ENCODE data around the gene KATNA1. TPM values are rescaled to one million over a fixed set of nuclear protein-coding genes. Genes with fewer than 3 reads are reported as not detected.
A peak's percentile ranks its signal among the peaks of the same experiment; 100 is the strongest.
"Not testable (repeated sequence)": the region's sequence is repeated elsewhere in the genome, so short reads cannot be mapped to it uniquely, and the experiment has no call there.

Gene KATNA1
- polyA plus RNA-seq (2012; ENCODE audit: missing spikeins): 18.9 TPM

- peak; percentile 98 for FAIRE-seq
- peak; percentile 92 for DNase-seq (ENCODE audit: insufficient read length)
- TF ChIP-seq TAF1 (IDR thresholded peaks at IDR 0.05; ENCODE audit: borderline replicate concordance, low read depth, low read length): peak; percentile 80
- TF ChIP-seq POLR2A (IDR thresholded peaks at IDR 0.05; ENCODE audit: low read depth, low read length): peak; percentile 95
- peak; percentile 87 for TF ChIP-seq POLR2AphosphoS5 (IDR thresholded peaks at IDR 0.05; ENCODE audit: low read depth, low read length)
Observed at GRCh38 chr6:149648148-149649145, at the start of gene KATNA1. KATNA1 (minus strand) TSS chr6:149648714; CDS start chr6:149638547, 10,167 bp downstream.

DNA sequence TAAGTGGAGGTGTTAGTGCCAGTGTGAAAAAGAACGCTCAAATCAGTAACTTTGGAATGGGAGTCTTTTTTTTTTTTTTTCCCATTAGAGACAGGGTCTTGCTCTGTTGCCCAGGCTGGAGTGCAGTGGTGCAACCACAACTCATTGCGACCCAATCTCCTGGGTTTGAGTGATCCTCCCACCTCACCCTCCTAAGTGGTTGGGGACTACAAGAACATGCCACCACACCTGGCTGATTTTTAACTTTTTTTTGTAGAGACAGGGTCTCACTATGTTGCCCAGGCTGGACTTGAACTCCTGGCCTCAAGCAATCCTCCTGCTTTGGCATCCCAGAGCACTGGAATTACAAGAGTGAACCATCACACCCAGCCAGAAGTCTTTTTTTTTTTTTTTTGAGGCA, 49.7 kb upstream of the KATNA1 start:
- no peak for FAIRE-seq
- DNase-seq (ENCODE audit: insufficient read length): no peak
- TF ChIP-seq POLR2A (IDR thresholded peaks at IDR 0.05; ENCODE audit: low read depth, low read length): no peak
- no peak for TF ChIP-seq POLR2AphosphoS5 (IDR thresholded peaks at IDR 0.05; ENCODE audit: low read depth, low read length)
- no peak for TF ChIP-seq TAF1 (IDR thresholded peaks at IDR 0.05; ENCODE audit: borderline replicate concordance, low read depth, low read length)

- FAIRE-seq (peak; percentile 5), DNase-seq (ENCODE audit: insufficient read length) (no peak)
- TF ChIP-seq TAF1 (IDR thresholded peaks at IDR 0.05; ENCODE audit: borderline replicate concordance, low read depth, low read length) (no peak), POLR2AphosphoS5 (IDR thresholded peaks at IDR 0.05; ENCODE audit: low read depth, low read length) (no peak), POLR2A (IDR thresholded peaks at IDR 0.05; ENCODE audit: low read depth, low read length) (no peak)
Observed at GRCh38 chr6:149696901-149697300, 48.4 kb upstream of the KATNA1 start.

- DNase-seq (ENCODE audit: insufficient read length) (no peak), FAIRE-seq (no peak)
- TF ChIP-seq POLR2A (IDR thresholded peaks at IDR 0.05; ENCODE audit: low read depth, low read length): no peak
- TF ChIP-seq TAF1 (IDR thresholded peaks at IDR 0.05; ENCODE audit: borderline replicate concordance, low read depth, low read length): no peak
- TF ChIP-seq POLR2AphosphoS5 (IDR thresholded peaks at IDR 0.05; ENCODE audit: low read depth, low read length): no peak
Observed at GRCh38 chr6:149694921-149695320, 46.4 kb upstream of the KATNA1 start.

DNA sequence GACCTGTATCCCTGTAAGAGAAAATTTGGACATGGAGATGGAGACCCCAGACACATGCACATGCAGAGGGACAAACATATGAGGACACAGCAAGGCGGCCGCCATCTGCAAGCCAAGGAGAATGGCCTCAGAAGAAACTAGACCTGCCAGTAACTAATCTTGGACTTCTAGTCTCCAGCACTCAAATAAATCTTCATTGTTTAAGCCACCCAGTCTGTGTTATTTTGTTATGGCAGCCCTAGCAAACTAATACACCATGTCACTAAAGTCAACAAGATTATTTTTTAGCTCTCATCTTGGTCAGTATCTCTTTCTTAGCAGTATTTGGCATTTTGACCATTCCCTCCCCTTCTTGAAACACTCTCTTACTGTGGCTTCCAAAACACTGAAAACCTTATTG, 42.7 kb upstream of the KATNA1 start:
- DNase-seq (ENCODE audit: insufficient read length) (no peak), FAIRE-seq (no peak)
- TF ChIP-seq POLR2AphosphoS5 (IDR thresholded peaks at IDR 0.05; ENCODE audit: low read depth, low read length): no peak
- TF ChIP-seq POLR2A (IDR thresholded peaks at IDR 0.05; ENCODE audit: low read depth, low read length): no peak
- TF ChIP-seq TAF1 (IDR thresholded peaks at IDR 0.05; ENCODE audit: borderline replicate concordance, low read depth, low read length): no peak

GRCh38 chr6:149686230-149686629, 37.7 kb upstream of the KATNA1 start:
- no peak for FAIRE-seq
- no peak for DNase-seq (ENCODE audit: insufficient read length)

DNA sequence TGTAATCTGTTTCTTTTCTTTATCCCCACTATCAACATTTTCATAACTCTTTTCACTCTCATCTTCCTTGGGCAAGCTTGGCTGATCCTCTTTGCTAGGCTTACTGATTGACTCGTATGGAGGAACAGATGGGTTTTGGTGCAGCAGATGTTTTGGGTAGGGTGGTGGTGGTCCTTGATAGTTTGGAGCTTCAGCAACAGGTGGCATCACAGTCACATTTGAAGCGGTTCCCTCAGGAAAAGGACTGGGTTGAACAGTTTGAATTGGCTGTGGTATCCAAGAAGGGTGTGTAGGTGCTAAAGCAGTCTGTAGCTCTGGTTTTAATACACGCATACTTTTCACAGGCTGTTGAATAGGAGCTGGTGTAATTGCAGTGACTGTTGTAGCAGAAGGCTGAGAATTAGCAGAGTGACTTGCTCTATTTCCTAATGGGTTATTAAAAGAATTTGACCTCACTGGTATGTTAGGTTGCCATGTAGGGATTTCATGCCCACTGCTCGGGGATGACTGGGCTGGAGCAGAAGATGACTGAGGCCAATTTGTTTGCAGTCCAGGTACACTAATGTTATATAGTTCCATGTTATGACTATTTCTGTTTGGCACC, 34.8 kb upstream of the KATNA1 start:
- FAIRE-seq (peak; percentile 46), DNase-seq (ENCODE audit: insufficient read length) (no peak)
- TF ChIP-seq POLR2A (IDR thresholded peaks at IDR 0.05; ENCODE audit: low read depth, low read length) (no peak), POLR2AphosphoS5 (IDR thresholded peaks at IDR 0.05; ENCODE audit: low read depth, low read length) (no peak), TAF1 (IDR thresholded peaks at IDR 0.05; ENCODE audit: borderline replicate concordance, low read depth, low read length) (no peak)

More at GRCh38 chr6:149686230-149686629, 37.7 kb upstream of the KATNA1 start:
- no peak for TF ChIP-seq POLR2AphosphoS5 (IDR thresholded peaks at IDR 0.05; ENCODE audit: low read depth, low read length)
- TF ChIP-seq TAF1 (IDR thresholded peaks at IDR 0.05; ENCODE audit: borderline replicate concordance, low read depth, low read length): no peak
- no peak for TF ChIP-seq POLR2A (IDR thresholded peaks at IDR 0.05; ENCODE audit: low read depth, low read length)

- FAIRE-seq; DNase-seq (ENCODE audit: insufficient read length): not testable (repeated sequence)
Observed at GRCh38 chr6:149681845-149682244, 33.3 kb upstream of the KATNA1 start.

GRCh38 chr6:149681209-149681608, 32.7 kb upstream of the KATNA1 start:
- DNase-seq (ENCODE audit: insufficient read length) (no peak), FAIRE-seq (no peak)
- no peak for TF ChIP-seq POLR2AphosphoS5 (IDR thresholded peaks at IDR 0.05; ENCODE audit: low read depth, low read length)
- TF ChIP-seq POLR2A (IDR thresholded peaks at IDR 0.05; ENCODE audit: low read depth, low read length): no peak
- no peak for TF ChIP-seq TAF1 (IDR thresholded peaks at IDR 0.05; ENCODE audit: borderline replicate concordance, low read depth, low read length)

DNA sequence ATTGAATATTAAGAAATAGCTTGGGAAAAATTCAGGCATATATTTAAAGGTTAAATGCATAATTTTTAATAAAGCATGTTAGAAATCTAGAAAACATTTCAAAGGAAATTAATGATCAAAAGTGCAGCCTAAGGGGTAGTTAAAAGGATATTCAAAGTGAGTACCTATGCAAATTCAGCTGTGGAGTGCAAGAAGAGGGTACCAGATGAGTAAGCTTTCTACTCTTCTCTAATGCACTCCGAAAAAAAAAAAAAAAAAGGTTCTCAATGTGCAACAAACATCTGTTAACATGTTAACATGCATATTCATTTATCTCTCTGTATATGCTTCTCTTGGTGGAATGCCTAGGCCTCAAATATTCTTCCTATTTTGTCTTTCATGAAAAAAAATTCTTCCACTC, 32.0 kb upstream of the KATNA1 start:
- DNase-seq (ENCODE audit: insufficient read length): no peak
- FAIRE-seq: no peak
- TF ChIP-seq POLR2A (IDR thresholded peaks at IDR 0.05; ENCODE audit: low read depth, low read length): no peak
- TF ChIP-seq TAF1 (IDR thresholded peaks at IDR 0.05; ENCODE audit: borderline replicate concordance, low read depth, low read length): no peak
- no peak for TF ChIP-seq POLR2AphosphoS5 (IDR thresholded peaks at IDR 0.05; ENCODE audit: low read depth, low read length)

DNA sequence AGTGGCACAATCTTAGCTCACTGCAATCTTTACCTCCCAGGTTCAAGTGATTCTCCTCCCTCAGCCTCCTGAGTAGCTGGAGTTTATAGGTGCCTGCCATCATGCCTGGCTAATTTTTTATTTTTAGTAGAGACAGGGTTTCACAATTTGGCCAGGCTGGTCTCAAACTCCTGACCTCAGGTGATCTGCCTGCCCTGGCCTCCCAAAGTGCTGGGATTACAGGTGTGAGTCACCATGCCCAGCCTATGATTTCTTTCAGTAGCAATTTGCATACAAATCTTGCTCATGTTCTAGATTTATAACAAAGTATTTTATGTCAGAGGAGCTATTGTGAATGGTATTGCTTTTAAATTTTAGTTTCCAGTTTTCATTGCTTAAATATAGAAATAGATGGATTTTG, 23.8 kb upstream of the KATNA1 start:
- FAIRE-seq: not testable (repeated sequence)

GRCh38 chr6:149660028-149660427, 11.5 kb upstream of the KATNA1 start:
- FAIRE-seq (no peak), DNase-seq (ENCODE audit: insufficient read length) (no peak)
- no peak for TF ChIP-seq POLR2A (IDR thresholded peaks at IDR 0.05; ENCODE audit: low read depth, low read length)
- no peak for TF ChIP-seq POLR2AphosphoS5 (IDR thresholded peaks at IDR 0.05; ENCODE audit: low read depth, low read length)
- no peak for TF ChIP-seq TAF1 (IDR thresholded peaks at IDR 0.05; ENCODE audit: borderline replicate concordance, low read depth, low read length)

More for the DNA sequence above, 23.8 kb upstream of the KATNA1 start:
- DNase-seq (ENCODE audit: insufficient read length): not testable (repeated sequence)
